Dedifferentiated amniotic fluid mesenchymal stem cell (primary cell): ENCODE results near the gene NOL9.
"Not testable (repeated sequence)": the region's sequence is repeated elsewhere in the genome, so short reads cannot be mapped to it uniquely, and the experiment has no call there.

ENCODE experiments used
- DNase-seq: peaks from one replicate; pipeline ENCODE4 v3.0.0-alpha.2; 2016; ENCODE audit errors: extremely low spot score

NOL9 gene

DNA sequence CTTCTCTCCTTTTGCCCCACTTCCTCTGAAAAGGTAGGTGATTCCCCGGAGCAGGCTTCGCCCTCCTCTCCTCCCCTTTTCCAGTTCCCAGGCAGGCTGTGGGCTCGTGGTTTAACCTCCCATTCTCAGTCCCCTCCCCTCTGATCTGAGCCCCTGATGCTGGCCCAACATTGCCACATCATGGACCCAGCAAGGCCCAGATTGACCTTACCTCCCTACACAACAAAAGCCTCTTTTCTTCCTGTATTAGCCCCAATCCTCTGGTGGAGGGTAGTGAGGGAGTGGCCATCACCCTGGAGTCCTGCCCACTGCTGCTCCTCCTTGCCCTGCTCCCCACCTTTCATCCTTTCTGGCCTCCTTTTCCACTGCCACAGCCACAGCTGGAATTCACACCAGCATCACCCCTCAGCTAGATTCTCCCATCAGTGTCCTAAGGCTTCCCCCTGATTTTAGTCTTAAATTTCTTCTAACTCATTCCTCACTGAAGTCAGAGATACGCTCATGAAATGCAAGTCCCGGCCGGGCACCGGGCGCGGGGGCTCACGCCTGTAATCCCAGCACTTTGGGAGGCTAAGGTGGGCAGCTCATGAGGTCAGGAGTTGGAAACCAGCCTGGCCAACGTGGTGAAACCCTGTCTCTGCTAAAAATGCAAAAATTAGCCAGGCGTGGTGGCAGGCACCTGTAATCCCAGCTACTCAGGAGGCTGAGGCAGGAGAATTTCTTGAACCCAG, 18.5 kb upstream of the NOL9 start:
- DNase-seq: no peak

DNA sequence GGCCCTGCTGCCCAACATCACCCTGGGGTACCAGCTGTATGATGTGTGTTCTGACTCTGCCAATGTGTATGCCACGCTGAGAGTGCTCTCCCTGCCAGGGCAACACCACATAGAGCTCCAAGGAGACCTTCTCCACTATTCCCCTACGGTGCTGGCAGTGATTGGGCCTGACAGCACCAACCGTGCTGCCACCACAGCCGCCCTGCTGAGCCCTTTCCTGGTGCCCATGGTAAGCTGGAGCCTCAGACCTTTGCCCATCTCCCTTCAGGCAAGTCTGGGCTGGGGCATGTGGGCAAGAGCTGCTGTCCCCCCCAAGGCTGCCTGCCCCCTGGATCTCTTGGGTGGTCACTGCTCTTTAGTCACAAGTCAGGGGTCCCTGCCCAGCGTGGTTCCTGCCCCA, 16.7 kb upstream of the NOL9 start:
- no peak for DNase-seq

DNA sequence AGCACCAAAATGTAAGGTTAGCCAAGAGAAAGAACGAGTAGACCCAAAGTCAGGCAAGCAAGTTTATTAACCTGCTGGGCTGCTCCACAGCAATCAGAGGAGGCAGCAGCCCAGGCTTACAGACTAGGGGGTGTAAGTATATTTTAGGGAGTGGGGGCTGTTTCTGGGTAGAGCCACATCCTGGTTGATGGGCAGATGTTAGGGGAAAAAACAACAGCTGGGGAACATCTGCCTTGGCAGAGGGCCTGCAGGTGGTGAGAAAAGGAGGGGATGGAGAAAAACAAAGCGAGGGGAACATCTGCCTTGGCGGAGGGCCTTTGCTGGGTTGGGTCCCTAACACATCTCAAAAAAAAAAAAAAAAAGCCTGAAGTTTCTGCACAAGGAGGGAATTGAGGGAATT, 15.8 kb upstream of the NOL9 start:
- DNase-seq: no peak

DNA sequence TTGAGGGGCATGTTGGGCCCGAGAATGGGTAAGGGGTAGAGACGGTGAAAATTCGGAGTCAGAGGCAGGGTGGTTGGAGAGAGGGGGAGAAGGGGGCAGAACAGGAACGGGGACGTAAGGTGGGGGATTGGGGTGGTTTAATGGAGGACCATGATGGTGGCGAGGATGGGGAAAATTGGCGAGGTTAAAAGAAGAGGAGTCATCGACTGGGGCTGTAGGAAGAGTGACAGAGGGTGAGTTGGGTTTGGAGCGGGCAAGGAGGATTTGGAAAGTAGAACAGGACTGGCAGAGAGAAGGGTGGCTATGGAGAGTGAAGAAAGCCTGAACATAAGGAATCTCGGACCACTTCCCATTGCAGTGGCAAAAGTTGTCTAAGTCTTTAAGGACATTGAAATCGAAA, 14.7 kb upstream of the NOL9 start:
- DNase-seq: no peak

DNA sequence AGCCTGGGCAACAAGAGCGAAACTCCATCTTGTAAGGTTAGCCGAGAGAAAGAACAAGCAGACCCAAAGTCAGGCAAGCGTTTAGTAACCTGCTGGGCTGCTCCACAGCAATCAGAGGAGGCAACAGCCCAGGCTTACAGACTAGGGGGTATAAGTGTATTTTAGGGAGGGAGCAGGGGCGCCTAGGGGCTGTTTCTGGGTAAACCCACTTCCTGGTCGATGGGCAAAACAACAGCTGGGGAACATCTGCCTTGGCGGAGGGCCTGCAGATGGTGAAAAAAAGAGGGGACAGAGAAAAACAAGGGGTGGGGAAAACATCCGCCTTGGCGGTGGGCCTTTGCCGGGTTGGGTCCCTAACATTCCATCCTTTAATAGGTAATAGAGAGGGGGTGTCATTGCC, 6.0 kb upstream of the NOL9 start:
- no peak for DNase-seq

DNA sequence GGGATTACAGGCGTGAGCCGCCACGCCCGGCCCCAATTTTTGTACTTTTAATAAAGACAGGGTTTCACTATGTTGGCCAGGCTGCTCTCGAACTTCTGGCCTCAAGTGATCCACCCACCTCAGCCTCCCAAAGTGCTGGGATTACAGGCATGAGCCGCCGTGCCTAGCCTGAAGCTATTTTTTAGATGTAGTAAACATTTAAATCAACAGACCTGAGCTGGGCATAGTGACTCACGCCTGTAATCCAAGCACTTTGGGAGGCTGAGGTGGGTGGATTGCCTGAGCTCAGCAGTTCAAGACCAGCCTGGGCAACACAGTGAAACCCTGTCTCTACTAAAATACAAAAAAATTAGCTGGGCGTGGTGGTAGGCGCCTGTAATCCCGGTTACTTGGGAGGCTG, 4.8 kb upstream of the NOL9 start:
- not testable (repeated sequence) for DNase-seq

DNA sequence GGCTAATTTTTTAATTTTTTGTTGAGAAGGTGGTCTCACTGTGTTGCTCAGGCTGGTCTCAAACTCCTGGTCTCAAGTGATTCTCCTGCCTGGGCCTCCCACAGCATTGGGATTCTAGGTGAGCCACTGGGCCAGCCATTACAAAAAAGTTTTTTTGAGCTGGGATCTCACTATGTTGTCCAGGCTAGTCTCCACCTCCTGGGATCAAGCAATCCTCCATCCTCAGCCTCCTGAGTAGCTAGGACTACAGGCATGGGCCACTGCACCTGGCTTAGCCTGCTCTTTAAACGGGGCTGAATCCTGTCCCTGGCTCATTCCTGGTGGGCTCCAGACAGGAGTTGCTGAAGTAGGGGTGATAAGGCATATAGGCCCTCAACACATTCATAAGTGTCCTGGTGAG, 3.3 kb upstream of the NOL9 start:
- no peak for DNase-seq

DNA sequence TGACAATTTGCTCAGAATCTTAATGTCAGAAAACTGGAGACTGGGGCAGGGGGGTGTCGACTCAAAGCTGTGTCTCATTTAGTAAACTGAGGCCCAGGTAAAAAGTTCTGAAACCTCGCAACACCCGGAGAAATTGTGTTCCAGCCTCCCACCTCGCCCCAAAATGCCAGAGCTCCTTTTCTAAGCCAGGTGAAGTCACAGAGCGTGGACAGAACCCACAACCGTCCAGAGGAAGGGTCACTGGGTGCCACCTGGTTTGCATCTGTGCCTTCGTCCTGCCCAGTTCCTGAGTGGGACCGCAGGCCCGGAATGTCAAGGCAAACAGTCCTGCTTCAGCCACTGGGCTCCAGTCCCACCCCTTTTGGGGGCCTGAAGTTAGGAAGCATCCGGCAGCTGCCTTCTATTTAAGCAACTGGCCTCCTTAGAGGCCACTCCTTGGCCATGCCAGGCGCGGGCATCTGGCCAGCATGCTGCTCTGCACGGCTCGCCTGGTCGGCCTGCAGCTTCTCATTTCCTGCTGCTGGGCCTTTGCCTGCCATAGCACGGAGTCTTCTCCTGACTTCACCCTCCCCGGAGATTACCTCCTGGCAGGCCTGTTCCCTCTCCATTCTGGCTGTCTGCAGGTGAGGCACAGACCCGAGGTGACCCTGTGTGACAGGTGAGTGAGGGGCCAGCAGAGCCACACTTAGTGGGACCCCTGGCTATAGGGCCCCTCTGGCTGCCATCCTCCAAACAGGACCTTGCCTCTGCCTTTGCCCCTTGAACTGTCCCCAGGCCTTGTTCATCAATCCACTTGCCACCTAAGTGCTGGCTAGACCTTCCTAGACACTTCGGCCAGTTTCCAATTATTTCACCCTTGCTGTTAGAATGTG, 830 bp upstream of the NOL9 start, which contains the start of gene TAS1R1:
TSS of gene TAS1R1 (plus strand) at position 401 of the 872 bp plus-strand sequence. CDS start at position 468, 67 bp downstream.
- no peak for DNase-seq

DNA sequence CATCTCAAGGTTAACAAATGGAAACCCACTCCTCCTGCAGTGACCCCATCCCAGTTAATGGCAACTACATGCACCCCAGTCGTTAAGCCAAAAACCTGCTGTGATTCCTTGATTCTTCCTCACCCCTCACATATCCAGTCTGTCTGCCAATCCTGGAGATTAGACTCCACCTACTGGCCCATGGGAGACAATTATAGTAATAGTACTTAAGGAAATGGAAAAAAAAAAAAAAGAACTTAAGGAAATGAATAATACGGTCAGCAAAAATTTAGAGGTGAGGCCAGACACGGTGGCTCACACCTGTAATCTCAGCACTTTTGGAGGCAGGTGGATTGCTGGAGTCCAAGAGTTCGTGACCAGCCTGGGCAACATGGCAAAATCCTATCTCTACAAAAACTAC, 7.0 kb downstream of the NOL9 start:
- DNase-seq: no peak

DNA sequence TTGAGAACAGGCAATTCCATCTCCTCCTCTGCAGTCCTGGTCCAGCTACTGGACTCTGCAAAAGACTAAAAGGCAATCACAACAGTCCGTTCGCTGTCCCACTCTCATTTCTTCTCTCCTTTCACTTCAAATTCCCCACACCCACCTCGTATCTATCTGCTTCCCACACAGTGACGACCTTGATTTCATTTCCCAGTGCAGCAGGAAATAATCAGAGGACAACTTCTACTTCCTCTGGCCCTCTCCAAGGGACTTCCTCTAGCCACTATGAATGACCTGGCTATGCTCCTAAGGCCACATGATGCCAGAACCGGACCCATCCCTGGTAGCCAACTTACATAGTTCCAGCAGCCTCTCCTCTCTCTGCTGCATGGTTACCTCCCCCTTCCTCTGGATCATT, 8.0 kb downstream of the NOL9 start:
- DNase-seq: no peak

DNA sequence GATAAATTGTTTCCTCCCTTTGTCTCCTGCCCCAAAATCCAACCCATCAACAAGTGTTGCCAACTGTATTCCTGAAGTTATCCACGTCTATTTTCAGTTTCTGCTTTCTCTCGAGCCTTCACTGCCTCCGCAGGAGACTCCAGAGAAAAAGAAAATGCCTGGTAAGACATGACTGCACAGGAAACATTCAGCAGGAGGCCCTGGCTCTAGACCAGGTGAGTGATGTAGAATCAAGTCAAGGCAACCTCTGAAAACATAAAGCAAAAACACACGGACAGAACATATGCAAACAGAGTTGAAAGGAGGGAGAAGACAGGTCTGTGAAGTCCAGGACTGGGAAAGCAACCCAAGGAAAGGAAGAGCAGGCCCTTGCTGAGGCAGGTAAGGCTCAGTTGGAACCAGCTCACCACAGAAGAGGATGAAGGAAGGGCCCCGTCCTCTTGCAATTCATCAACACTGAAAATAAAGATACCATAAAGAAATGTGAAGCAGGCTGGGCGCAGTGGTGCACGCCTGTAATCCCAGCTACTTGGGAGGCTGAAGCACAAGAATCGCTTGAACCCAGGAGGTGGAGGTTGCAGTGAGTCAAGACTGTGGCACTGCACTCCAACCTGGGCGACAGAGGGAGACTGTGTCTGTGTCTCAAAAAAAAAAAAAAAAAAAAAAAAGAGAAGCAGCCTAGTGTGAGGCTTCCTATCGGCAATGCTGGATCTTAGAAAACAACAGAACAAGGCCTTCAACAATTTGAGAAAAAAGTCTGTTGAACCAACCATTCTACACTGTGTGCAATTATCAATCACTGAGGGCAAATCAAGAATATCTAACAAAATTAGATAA, 8.8 kb downstream of the NOL9 start:
- DNase-seq: no peak

DNA sequence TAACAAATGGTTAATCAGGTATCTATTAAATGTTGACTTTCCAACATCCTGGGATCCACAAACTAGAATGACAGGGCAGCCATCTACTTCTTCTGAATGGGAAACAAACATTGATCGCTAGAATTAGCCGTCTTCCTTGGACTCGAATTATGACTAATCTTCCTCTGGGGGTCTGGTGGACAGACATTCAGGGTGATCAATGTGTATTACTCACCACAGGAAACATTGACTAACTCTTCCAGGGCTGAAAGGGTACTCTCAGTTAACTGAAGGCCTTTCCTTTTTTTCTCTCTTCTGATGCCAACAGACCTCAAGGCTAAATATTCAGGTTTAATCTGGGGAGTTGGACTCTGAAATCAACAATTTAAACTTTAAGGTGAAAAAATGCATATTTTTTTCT, 9.5 kb downstream of the NOL9 start:
- DNase-seq: no peak

DNA sequence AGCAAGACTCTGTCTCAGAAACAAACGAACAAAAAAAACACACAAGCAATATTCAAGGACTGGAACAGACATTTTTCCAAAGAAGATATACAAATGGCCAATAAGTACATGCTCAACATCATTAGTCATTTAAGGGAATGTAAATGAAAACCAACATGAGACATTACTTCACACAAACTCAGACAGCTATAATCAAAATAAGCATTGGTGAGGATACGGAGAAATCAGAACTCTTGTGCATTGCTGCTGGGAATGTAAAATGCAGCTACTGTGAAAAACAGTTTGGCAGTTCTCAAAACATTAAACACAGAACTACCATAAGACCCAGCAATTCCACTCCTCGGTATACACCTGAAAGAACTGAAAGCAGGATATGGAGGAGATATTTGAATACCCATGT, 15.4 kb downstream of the NOL9 start:
- DNase-seq: no peak

DNA sequence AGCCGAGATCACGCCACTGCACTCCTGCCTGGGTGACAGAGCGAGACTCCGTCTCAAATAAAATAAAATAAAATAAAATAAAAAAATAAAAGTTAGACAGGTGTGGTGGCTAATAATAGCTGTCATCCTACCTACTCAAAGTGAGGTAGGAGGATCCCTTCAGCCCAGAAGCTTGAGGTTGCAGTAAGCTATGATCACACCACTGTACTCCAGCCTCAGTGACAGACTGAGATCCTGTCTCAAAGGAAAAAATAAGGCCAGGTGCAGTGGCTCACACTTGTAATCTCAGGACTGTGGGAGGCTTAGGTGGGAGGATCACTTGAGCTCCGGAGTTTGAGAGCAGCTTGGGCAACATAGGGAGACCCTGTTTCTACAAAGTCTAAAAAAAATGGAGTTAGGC, 18.0 kb downstream of the NOL9 start:
- no peak for DNase-seq

DNA sequence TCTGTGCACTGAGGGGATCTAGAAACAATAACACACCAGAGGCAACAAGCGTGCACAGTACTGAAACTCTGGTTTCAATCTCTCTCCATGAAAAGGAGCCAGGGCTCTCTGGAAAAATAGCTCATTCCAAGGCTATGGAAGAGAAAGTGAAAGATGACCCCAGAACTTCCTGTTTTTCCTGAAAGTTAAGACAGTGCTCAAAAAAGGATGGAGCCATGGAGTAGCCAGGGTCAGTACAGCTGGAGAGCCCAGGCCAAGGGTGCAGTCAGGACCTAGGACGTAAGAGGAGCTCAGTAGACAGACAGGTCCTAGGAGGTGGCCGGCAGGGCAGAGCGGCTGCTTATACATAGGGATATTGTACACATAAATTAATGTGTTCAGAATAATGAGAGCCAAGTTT, 19.1 kb downstream of the NOL9 start:
- no peak for DNase-seq

DNA sequence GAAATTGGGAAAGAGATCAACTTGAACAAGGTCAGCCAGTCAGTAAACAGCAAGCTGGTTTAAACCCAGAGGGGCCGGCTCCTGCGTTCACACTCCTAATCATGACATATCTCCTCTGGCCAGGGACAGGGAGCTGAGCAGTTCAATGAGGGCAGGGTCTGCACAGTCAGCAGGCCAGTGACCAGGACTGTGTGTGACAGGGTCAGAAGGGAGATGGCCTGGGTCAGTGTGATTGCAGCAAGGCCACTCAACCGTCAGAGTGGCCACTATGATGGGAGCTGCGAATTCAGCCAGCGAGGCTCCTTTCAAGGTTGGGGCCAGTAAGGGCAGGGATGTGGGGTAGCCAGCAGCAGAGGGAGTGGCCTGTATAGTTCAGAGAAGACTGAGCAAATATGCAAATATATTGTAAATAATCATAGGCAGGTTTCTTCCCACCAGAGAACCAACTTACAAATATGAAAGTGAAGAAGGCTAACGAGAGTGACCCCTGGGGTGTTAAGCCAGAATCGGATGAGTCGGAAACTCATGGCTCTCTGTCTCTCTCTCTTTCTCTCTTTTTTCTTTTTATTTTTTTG, 20.0 kb downstream of the NOL9 start:
- no peak for DNase-seq

DNA sequence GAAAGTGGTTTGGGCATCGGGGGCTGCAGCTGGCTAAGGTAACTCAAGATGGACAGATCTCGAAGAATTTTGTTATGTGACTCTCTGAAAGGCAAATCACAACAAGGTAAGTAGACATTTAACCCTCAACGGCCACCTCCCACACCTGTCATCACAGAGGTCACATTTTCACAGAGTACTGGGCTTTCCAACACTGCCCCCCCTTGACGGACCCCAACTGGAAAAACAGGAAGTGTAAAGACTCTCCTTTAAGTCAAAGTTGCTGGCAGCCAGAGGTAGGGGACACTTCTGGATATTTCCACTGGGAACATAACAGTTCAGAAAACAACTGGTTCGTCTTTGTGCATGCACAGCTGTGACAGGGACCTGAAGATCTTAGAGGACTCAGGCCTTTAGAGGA, 22.3 kb downstream of the NOL9 start:
- DNase-seq: no peak

DNA sequence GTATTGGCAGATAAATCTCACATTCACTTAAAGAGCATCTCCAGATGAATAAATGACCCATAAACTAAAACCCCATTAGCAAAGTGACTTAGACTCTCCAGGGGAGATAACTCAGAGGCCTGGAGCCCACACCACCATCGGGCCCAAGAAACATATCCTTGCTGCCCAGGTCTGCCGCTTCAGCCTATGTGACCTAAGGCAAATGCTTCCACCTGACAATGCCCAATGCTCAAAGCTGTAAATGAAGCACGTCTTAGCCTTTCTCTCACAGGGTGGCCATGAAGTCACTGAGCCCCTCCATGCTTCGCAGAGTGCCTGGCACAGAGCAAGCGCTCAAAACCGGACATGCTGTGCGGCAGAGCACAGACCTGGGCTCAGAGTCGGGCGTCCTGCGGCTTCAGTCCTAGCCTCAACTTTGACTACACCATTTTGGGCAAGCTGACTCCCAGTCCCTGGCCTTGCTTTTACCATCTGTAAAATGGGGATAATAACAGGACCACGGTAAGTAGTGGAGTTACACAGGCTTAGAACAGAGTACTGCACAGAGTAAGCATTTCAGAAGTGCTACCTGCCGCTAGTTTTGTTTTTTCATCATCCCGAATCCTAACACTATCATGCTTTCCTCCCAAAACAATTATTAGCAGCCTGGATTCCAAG, 23.7 kb downstream of the NOL9 start:
- no peak for DNase-seq

DNA sequence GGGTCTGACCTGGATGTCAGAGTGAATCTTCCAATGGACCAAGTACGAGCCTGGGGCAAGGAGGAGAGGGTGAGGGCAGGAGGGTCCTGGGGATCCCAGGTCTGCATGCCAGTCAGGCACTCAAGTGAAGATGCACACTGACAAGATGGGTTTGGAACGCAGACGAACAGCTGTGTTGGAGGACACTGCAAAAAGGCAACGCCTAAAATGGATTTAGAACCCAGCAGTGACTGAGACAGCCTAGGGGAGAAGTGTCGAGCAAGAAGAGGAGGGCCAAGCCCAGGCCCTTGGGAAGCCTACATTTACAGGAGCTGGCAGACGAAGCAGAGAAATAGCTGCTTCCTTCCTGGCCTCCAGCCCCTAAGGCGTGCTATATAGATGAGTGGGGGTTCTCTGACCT, 25.8 kb downstream of the NOL9 start:
- no peak for DNase-seq

DNA sequence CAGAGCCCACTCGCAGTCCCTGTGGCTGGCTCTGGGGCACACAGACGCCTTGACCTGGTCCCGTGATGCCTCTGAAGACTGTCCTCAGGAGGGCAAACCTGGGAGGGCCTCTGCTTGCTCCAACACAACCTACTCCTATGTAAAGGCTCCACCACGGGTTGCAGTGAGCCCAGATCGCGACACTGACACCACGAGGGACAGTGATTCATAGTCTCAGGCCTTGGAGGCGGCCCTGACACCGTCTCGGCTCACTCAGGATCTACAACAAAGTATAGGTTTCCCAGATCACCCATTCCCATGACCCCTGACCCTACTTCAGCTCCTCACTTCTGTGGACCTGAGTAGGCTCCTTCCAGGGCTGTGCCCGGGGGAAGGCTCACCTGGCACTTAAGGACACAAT, 28.0 kb downstream of the NOL9 start:
- DNase-seq: no peak

DNA sequence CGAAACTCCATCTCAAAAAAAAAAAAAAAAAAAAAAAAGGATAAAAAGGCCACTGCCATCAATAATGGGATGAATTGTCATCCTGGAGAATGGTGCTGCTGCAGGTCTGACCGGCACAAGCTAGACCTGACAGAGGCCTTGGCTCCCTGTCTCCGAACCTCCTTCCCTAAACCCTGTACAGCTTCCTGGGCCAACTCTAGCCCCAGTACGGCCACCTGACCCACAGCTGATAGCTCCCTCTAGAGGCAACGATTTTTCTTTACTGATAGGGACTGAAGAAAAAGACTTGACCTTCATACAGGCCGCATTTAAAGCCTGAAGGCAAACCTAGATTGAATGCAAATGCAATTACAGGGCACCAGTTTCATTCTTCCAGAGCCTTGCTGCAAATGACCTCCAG, 30.7 kb downstream of the NOL9 start:
- no peak for DNase-seq

DNA sequence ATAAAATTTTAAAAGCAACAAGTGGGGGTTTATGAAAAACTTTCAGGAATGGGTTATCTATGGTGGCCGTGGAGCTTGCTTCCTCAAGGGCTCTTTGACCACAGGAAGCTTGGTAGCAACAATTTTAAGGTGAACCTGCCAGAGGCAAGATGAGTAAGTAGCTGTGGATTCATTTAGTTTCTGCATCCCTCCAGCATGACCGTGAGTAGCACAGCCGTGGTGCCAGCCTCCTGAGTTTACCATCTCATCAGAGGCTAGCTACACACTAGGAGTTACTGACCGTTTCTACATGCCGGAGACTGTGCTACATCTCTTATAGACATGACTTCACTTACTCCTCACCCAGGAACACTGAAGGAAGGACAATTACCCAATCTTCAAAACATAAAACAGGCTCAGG, 32.8 kb downstream of the NOL9 start:
- DNase-seq: no peak
